ENCODE results near the gene TRAM2. TPM values are rescaled to one million over a fixed set of nuclear protein-coding genes. Genes with fewer than 3 reads are reported as not detected.

Gene TRAM2
- total and polyA plus RNA-seq, 2 donors (not counting 3 experiments of a cell fraction or from before 2014, with no cell fraction given) = 85.7 to 98.6 TPM

DNA sequence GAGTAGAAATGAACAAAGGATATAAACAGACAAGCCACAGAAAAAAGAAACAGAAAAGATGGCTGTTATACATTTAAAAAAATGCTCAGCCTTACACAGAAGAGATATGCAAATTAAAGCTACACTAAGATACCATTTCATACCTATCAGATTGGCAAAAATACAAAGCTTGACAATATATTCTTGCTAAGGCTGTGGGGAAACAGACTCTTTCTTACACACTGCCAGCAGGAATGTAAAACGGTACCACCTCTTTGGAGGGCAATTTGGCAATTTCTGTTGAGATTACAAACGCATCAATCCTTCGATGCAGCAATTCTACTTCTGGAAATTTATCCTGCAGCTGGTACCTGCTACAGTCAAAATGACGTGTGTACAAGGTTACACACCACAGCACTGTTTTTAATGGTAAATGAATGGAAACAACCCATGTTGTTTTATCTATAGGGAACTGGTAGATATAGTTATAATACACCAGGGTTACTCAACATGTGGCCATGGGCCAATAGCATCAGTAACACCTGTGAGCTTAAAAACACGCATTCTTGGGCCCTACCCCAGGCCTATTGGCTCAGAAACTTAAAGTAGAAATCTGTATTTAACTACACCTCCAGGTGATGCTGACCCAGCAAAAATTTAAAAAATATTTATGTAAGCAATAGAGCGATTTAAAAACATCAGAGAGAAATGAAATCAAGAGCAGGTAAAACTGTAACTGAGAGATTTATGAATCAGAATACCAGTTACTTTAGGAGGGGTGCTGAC, 53.3 kb downstream of the TRAM2 start:
- H3K4me1 ChIP-seq (ENCODE audit: control insufficient read depth, extremely low read depth, insufficient read depth, low read length) = peaks cover 56% of the 10 kb centered on the region
- peak; percentile 43 for DNase-seq (ENCODE audit: low read depth, low spot score)
- H3K9me1 ChIP-seq (replicated peaks; ENCODE audit: control insufficient read depth, extremely low read depth, insufficient read depth, low read length) = no peaks in the 10 kb centered on the region
- H3K9ac ChIP-seq (replicated peaks; ENCODE audit: extremely low read depth, insufficient read depth, low read length) = peak overlapping the region; percentile 12
- intact Hi-C loops (cut with micrococcal nuclease) = no loop called here
- H3K79me2 ChIP-seq (ENCODE audit: control insufficient read depth, insufficient read depth, low read length) = peaks cover 45% of the 10 kb centered on the region
- H3K9me3 ChIP-seq (replicated peaks; ENCODE audit: control insufficient read depth, insufficient read depth, low read length) = no peaks in the 10 kb centered on the region
- FAIRE-seq = no peak
- H3K27me3 ChIP-seq (ENCODE audit: control insufficient read depth in 2 of 2, insufficient read depth in 2 of 2, low read length in 2 of 2) = no peaks in the 10 kb centered on the region
- H3K27ac ChIP-seq (ENCODE audit: insufficient read depth, low read depth, low read length) = peak overlapping the region; percentile 75
- BruUV-seq (replicated peaks) = no TSS peak
- no peak overlapping the region for H3K4me3 ChIP-seq (replicated peaks in 1 of 3; ENCODE audit: insufficient read depth in 1 of 3, low read depth in 1 of 3, low read length in 3 of 3)
- H2AFZ ChIP-seq (ENCODE audit: low read depth, low read length) = no peak overlapping the region
- TF ChIP-seq CTCF (IDR thresholded peaks at IDR 0.05; ENCODE audit: extremely low read depth in 1 of 2, insufficient read depth in 1 of 2, low read depth in 1 of 2, low read length in 2 of 2) = no peak
- no peak for TF ChIP-seq POLR2AphosphoS5 (IDR thresholded peaks at IDR 0.05; ENCODE audit: insufficient read depth, low read depth, low read length)
- no peak for TF ChIP-seq JUN (IDR thresholded peaks at IDR 0.05; ENCODE audit: borderline replicate concordance, insufficient read depth, insufficient read length, low read depth)
- TF ChIP-seq GATA2 (IDR thresholded peaks at IDR 0.05; ENCODE audit: insufficient read depth, insufficient read length, low read depth, low read length) = no peak
- TF ChIP-seq MYC (IDR thresholded peaks at IDR 0.05; ENCODE audit: low read depth, low read length) = no peak
- TF ChIP-seq EZH2 (IDR thresholded peaks at IDR 0.05; ENCODE audit: borderline replicate concordance, low read depth, low read length, severe bottlenecking) = no peak
- no peak for TF ChIP-seq MAX (IDR thresholded peaks at IDR 0.05; ENCODE audit: insufficient read depth, insufficient read length)
- no peak for TF ChIP-seq POLR2A (IDR thresholded peaks at IDR 0.05; ENCODE audit: low read depth, low read length)
- no peak for TF ChIP-seq FOS (IDR thresholded peaks at IDR 0.05; ENCODE audit: borderline replicate concordance, insufficient read depth, low read length)
- POLR2A ChIA-PET = interaction anchor here (0.6 to 1.5 kb wide), 4 partner anchors 11 to 1687 kb away, joined by 4 to 9 read pairs (median 6); no protein-coding TSS in a partner anchor
- dilution Hi-C loops (cut with MboI; ENCODE audit: extremely low pct_ligation_motif_present, low sequenced_read_pairs) = no loop called here
- H4K20me1 ChIP-seq (replicated peaks; ENCODE audit: control insufficient read depth, extremely low read depth, insufficient read depth, low read length) = no peaks in the 10 kb centered on the region
- H3K4me2 ChIP-seq (ENCODE audit: insufficient read depth, low read length) = peak overlapping the region; percentile 44
- no peaks in the 10 kb centered on the region for H3K36me3 ChIP-seq (ENCODE audit: control insufficient read depth in 2 of 2, extremely low read depth in 1 of 2, insufficient read depth in 2 of 2, low read length in 2 of 2)
- CTCF ChIA-PET = interaction anchor here (0.9 to 3.4 kb wide), 18 partner anchors 7 to 139 kb away, joined by 3 to 27 read pairs (median 4); partner anchors contain the start of gene TRAM2

All from endothelial cell of umbilical vein (primary cell).